ENCODE data around the gene ITSN1.

DNA sequence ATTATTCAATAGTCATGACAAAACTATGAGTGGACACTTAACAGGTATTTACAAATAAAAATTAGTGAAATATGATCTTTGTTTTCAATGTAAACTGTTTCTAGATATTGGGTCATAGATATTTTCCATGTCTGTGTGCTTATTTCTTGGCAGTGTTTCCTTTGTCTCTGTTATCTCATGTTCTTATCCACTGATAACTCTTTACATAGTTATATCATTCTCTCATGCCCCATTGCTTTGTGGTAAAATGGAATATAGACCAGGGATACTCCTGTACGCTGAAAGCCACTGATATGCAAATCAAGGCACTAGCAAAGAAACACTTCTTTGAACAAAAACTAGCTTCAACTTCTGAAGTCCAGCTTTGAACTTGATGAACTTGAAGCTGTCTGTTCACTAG lies 113.1 kb downstream of the ITSN1 start:
- TF ChIP-seq, protein P1, sequence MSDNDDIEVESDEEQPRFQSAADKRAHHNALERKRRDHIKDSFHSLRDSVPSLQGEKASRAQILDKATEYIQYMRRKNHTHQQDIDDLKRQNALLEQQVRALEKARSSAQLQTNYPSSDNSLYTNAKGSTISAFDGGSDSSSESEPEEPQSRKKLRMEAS (IDR thresholded peaks at IDR 0.05), result no peak
- TF ChIP-seq ZBTB7A (IDR thresholded peaks at IDR 0.05; ENCODE audit: low read depth), result no peak
- TF ChIP-seq, protein P2, sequence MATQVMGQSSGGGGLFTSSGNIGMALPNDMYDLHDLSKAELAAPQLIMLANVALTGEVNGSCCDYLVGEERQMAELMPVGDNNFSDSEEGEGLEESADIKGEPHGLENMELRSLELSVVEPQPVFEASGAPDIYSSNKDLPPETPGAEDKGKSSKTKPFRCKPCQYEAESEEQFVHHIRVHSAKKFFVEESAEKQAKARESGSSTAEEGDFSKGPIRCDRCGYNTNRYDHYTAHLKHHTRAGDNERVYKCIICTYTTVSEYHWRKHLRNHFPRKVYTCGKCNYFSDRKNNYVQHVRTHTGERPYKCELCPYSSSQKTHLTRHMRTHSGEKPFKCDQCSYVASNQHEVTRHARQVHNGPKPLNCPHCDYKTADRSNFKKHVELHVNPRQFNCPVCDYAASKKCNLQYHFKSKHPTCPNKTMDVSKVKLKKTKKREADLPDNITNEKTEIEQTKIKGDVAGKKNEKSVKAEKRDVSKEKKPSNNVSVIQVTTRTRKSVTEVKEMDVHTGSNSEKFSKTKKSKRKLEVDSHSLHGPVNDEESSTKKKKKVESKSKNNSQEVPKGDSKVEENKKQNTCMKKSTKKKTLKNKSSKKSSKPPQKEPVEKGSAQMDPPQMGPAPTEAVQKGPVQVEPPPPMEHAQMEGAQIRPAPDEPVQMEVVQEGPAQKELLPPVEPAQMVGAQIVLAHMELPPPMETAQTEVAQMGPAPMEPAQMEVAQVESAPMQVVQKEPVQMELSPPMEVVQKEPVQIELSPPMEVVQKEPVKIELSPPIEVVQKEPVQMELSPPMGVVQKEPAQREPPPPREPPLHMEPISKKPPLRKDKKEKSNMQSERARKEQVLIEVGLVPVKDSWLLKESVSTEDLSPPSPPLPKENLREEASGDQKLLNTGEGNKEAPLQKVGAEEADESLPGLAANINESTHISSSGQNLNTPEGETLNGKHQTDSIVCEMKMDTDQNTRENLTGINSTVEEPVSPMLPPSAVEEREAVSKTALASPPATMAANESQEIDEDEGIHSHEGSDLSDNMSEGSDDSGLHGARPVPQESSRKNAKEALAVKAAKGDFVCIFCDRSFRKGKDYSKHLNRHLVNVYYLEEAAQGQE (IDR thresholded peaks at IDR 0.05; ENCODE audit: low read depth), result no peak
- no peak for TF ChIP-seq CEBPB (IDR thresholded peaks at IDR 0.05)
- TF ChIP-seq RAD21 (IDR thresholded peaks at IDR 0.05; ENCODE audit: low read depth), result no peak
- no peak for TF ChIP-seq EP300 (IDR thresholded peaks at IDR 0.05; ENCODE audit: borderline replicate concordance)

Measured in Ishikawa (cell line).